Lower leg skin (tissue), 3 donors: ENCODE data around the gene CCNT2.

ENCODE experiments used
- CTCF ChIP-seq, 3 donors: fragments of 450-650 bp; IDR thresholded peaks; one replicate each; pipeline ENCODE4 v1.5.1; 2016; ENCODE audit warnings: antibody characterized with exemption in 3 of 3, mild to moderate bottlenecking in 3 of 3, moderate library complexity in 2 of 3
- POLR2A ChIP-seq, 2 donors: fragments of 450-650 bp; IDR thresholded peaks; one replicate each; pipeline ENCODE4 v1.6.1; 2016 to 2017; ENCODE audit warnings: antibody characterized with exemption in 2 of 2, mild to moderate bottlenecking in 1 of 2, moderate library complexity in 1 of 2

GRCh38 chr2:134955744-134956143 lies 37.1 kb downstream of the CCNT2 start:
- no peak for TF ChIP-seq CTCF (IDR thresholded peaks at IDR 0.05)
- TF ChIP-seq POLR2A (IDR thresholded peaks at IDR 0.05), result no peak
